ENCODE results near the gene DNAI1.

GRCh38 chr9:34486572-34486971, 28.0 kb downstream of the DNAI1 start:
- TF ChIP-seq, protein P1, sequence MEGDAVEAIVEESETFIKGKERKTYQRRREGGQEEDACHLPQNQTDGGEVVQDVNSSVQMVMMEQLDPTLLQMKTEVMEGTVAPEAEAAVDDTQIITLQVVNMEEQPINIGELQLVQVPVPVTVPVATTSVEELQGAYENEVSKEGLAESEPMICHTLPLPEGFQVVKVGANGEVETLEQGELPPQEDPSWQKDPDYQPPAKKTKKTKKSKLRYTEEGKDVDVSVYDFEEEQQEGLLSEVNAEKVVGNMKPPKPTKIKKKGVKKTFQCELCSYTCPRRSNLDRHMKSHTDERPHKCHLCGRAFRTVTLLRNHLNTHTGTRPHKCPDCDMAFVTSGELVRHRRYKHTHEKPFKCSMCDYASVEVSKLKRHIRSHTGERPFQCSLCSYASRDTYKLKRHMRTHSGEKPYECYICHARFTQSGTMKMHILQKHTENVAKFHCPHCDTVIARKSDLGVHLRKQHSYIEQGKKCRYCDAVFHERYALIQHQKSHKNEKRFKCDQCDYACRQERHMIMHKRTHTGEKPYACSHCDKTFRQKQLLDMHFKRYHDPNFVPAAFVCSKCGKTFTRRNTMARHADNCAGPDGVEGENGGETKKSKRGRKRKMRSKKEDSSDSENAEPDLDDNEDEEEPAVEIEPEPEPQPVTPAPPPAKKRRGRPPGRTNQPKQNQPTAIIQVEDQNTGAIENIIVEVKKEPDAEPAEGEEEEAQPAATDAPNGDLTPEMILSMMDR (IDR thresholded peaks at IDR 0.05; ENCODE audit: low read length) = no peak
- no peak for TF ChIP-seq EZH2 (IDR thresholded peaks at IDR 0.05; ENCODE audit: borderline replicate concordance, low read length)

All from OCI-LY1 (cell line).